GM19351 (cell line): ENCODE measurements around the gene CTNNA2.
A peak's percentile ranks its signal among the peaks of the same experiment; 100 is the strongest.

Experiments used
- ATAC-seq: cut with Tn5 transposase; IDR thresholded peaks from one replicate; pipeline ENCODE4 v1.9.1; 2021; ENCODE audit warnings: mild to moderate bottlenecking, moderate library complexity; ENCODE audit not compliant: unreplicated experiment

The CTNNA2 gene

GRCh38 chr2:79910643-79911042 is 397.8 kb downstream of the CTNNA2 start:
- no peak for ATAC-seq

- no peak for ATAC-seq
These were observed 402.6 kb downstream of the CTNNA2 start for GRCh38 chr2:79915455-79915854.

GRCh38 chr2:79916285-79916684 is 403.4 kb downstream of the CTNNA2 start:
- no peak for ATAC-seq

- ATAC-seq, result no peak
These were observed 407.7 kb downstream of the CTNNA2 start for GRCh38 chr2:79920512-79921076.

DNA sequence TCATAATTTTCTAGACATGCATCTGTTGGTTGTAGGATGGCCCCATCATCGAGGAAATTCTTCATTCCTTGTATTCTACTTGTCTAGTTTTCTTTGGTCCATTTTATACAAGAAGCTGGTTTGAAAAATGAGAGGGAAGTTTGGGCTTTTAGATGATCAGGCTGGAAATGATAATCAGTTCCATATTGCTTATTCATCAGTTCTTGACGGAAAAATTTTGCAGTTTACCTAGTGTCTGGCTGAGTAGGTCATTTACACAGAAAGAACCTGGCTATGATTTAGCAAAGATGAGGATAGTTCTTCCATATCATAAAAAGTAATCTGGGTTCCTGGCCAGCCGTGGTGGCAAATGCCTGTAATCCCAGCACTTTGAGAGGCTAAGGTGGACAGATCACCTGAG is 416.8 kb downstream of the CTNNA2 start:
- ATAC-seq, result no peak

GRCh38 chr2:79935046-79935732 is 422.3 kb downstream of the CTNNA2 start:
- ATAC-seq, result no peak

DNA sequence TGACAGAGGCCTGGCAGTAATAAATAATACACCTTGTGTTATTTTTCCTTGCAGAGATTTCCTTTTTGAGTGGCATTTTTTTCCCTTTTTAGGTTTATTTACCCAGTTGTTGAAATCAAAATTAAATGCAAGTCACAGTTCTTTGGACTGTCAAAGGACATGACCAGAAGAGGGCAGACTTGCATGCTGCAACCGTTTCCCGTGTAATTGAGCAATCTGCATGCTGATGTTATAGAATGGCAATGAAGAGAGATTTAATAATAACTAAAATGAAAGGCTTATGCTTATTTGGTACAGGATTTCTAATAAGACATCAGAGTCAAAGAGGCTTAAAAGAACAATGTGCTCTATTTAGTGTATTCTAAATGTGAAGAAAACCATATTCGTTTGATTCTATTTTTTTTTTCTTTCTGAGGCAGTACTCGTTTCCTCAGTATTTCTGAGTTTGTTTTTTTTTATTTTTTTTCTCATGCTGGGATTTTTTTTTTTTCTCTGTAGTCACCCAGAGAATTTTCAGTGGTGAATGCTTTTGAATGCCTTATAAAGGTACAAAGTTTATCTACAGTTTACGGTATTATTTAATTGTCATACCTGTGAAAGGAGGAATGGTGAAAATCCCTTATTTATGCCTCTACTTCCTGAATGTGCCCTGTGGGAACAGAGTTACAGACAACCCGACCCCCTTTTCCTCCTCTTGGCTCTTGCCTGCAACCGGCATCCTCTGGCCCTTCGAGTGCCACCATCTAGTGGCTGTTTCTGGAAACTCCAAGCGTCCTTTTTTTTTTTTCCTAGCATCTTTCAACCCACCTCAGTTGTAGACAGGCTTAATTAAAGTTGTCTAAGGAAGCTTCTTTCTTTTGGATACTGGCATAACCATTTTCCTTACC is 423.2 kb downstream of the CTNNA2 start:
- peak; percentile 81 for ATAC-seq

GRCh38 chr2:79936715-79937114 is 423.9 kb downstream of the CTNNA2 start:
- peak; percentile 22 for ATAC-seq

GRCh38 chr2:79938648-79939047 is 425.8 kb downstream of the CTNNA2 start:
- ATAC-seq, result no peak

DNA sequence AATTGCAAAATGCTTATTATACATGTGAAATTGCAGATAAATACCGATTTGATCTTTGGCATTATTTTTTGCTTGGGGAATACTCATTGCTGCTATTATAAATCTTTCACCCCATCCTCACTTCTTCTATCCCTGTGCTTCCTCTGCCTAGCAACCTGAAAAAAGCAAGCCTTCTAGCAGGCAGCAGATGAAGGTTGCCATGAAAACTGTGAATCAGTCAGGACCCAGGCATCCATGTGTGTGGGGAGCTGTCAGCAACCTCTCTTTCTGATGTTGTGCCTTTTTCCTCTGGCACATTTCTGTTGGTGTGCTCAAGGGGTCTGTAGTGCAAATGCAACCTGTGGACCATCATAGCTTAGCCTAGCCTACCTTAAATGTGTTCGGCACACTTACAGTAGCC is 427.5 kb downstream of the CTNNA2 start:
- no peak for ATAC-seq

- no peak for ATAC-seq
These were observed 428.3 kb downstream of the CTNNA2 start for GRCh38 chr2:79941179-79941578.

DNA sequence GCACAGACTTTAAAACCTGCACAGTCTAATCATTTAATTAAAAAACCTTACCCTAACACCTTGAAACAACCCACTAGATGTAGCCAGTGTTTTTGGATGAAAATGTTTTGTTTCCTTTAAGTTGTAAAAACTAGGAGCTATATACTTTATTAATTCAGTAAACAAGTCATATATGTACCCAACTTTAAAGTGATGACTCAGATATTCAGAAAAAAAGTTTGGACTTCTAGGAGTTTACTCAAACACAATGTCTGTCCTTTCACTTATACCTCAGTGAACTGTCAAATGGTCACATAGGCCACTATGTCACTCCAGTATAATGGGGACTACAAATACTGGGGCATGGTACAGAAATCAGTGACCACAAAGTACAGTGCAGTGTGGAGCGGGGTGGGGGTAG is 431.4 kb downstream of the CTNNA2 start:
- no peak for ATAC-seq

- ATAC-seq, result no peak
These were observed 433.0 kb downstream of the CTNNA2 start for GRCh38 chr2:79945653-79946445.

DNA sequence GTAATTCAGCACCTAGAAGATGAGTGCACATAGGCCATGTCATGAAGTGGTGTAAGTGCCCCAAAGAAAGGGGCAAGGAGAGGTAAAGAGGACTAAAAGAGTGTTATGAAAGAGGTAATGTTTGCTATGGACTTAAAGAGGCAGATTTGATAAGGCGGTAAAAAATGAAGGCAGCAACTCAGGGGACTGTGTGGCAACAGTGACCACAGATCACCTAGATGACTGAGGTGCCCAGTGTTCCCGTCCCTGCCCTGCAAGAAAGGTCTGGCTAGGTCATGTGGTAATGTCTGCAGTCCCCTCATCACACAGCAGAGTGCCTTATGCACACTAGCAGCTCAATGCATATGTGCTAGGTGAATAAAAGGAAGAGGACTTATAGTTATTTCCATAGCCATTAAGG is 434.9 kb downstream of the CTNNA2 start:
- no peak for ATAC-seq

- ATAC-seq, result no peak
These were observed 437.7 kb downstream of the CTNNA2 start for GRCh38 chr2:79950526-79950925.

- no peak for ATAC-seq
These were observed 439.8 kb downstream of the CTNNA2 start for GRCh38 chr2:79952616-79953015.

DNA sequence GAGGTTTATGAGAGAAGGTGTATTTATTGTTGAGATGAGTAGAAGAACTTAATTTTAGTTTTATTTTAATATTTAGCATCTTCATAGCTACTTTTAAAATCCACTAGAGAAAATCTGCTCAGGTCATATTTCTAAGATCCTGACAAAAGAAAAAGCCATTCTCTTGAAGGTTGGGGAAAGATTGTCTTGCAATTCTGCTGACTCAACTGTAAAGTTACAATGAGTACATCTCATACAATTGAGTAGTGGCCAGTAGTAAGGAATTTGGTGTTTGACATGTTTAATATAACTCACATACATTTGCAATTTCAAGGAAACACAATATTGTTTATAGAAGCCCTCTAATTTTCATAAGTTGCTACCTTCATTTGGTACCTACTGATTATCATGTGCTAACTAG is 447.2 kb downstream of the CTNNA2 start:
- no peak for ATAC-seq

GRCh38 chr2:79960519-79960918 is 447.7 kb downstream of the CTNNA2 start:
- no peak for ATAC-seq

DNA sequence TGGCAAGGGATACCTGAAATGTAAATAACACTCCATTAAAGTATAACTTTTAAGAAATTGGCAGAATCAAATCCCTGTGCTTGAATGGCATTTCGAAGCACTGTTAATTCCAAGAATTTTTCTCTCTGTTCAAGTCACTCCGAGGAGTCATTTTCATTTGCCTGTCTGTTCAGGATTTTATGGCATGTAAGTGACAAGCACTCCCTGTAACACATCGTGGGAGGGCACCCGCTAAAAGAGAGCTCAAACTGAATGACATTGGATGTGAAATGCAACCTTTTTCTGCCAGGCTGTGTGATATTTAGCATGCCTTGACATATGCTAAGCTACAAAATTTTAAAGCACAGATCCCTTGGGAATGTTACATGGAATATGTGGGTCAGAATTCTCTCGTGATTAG is 452.1 kb downstream of the CTNNA2 start:
- ATAC-seq, result no peak

GRCh38 chr2:79966369-79966768 is 453.5 kb downstream of the CTNNA2 start:
- ATAC-seq, result no peak

DNA sequence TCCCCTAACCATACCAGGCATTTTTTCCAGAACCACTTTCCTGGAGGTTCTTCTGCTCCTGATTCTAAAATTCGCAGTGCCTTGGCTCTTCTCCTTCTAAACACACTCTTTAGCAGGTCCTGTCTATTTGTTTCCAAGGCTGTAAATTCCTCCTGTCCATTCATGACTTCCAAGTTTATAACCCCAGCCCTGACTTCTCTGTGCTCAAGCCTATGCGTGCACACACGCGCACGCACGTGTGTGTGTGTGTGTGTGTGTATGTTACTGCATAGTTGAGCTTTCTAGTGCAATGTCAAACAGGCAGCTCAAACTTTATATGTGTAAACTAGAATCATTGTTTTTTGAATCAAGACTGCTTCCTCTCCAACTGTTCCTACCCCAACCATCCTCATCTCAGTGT is 454.0 kb downstream of the CTNNA2 start:
- no peak for ATAC-seq
